SK-N-SH (cell line): Measurements from ENCODE around the gene KRTAP10-2.

Experiments
- CTCF ChIP-seq: fragments of 200-600 bp; sonication (generic); IDR thresholded peaks from 2 replicates; pipeline ENCODE4 v1.6.1; 2017; ENCODE audit warnings: antibody characterized with exemption, mild to moderate bottlenecking, moderate library complexity
- EZH2phosphoT487 ChIP-seq: fragments of 200-600 bp; sonication (generic); IDR thresholded peaks from 2 replicates; pipeline ENCODE4 v1.6.1; 2017; ENCODE audit warnings: low read depth, mixed run types, mild to moderate bottlenecking, antibody characterized with exemption, moderate library complexity, borderline replicate concordance
- MXI1 ChIP-seq: IDR thresholded peaks from 2 replicates; pipeline ENCODE4 v1.6.1; 2012; ENCODE audit warnings: mild to moderate bottlenecking, low read depth, low read length, improper control_type of control experiment
- PBX3 ChIP-seq: IDR thresholded peaks from 2 replicates; pipeline ENCODE4; 2012
- RAD21 ChIP-seq: IDR thresholded peaks from 2 replicates; pipeline ENCODE4 v1.6.1; 2012; ENCODE audit warnings: mild to moderate bottlenecking, low read length
- REST ChIP-seq: IDR thresholded peaks from 2 replicates; pipeline ENCODE4 v1.6.1; 2012; ENCODE audit warnings: mild to moderate bottlenecking, low read depth, low read length, moderate library complexity
- TAF1 ChIP-seq: IDR thresholded peaks from 2 replicates; pipeline ENCODE4 v1.6.1; 2012; ENCODE audit warnings: low read depth, mild to moderate bottlenecking, low read length, moderate library complexity, borderline replicate concordance
- YY1 ChIP-seq: IDR thresholded peaks from 2 replicates; pipeline ENCODE4 v1.4.0; 2012; ENCODE audit warnings: low read depth, mild to moderate bottlenecking

GRCh38 chr21:44557491-44558328, 6.4 kb upstream of the KRTAP10-2 start:
- TF ChIP-seq CTCF (no peak), REST (no peak), RAD21 (no peak), YY1 (no peak), PBX3 (no peak), EZH2phosphoT487 (no peak), TAF1 (no peak), MXI1 (no peak)
